Fibroblast of lung (primary cell): ENCODE data around the gene MAST1.

Experiments used
- CTCF ChIP-seq, 2 donors: IDR thresholded peaks in 1 of 2; conservative IDR thresholded peaks in 1 of 2; 1 replicate in 1 of 2; 2 replicates in 1 of 2; pipeline ENCODE4 v1.5.1; 2011 to 2012; ENCODE audit warnings: low read length in 2 of 2, control low read depth in 1 of 2, inconsistent platforms in 1 of 2, low read depth in 1 of 2, mild to moderate bottlenecking in 1 of 2
- EZH2 ChIP-seq: IDR thresholded peaks from 2 replicates; pipeline ENCODE4 v1.5.1; 2012; ENCODE audit warnings: low read length, control low read depth, mild to moderate bottlenecking; ENCODE audit errors: missing control alignments

GRCh38 chr19:12833738-12834565, 4.4 kb upstream of the MAST1 start:
- TF ChIP-seq CTCF (conservative IDR thresholded peaks at IDR 0.05 in 1 of 2, IDR thresholded peaks at IDR 0.05 in 1 of 2; ENCODE audit: low read depth in 1 of 2, low read length in 2 of 2): no peak
- TF ChIP-seq EZH2: no peak
